Renal cortex interstitium (tissue), 11 donors: ENCODE data around the gene GNAQ. TPM values are rescaled to one million over a fixed set of nuclear protein-coding genes. Genes with fewer than 3 reads are reported as not detected.
"Not testable (repeated sequence)": the region's sequence is repeated elsewhere in the genome, so short reads cannot be mapped to it uniquely, and the experiment has no call there.

Experiments
- DNase-seq, 11 donors: peaks; one replicate each; pipeline ENCODE4 v3.0.0-alpha.2; 2013; ENCODE audit warnings: low read depth in 9 of 11, low spot score in 4 of 11; ENCODE audit errors: extremely low read depth in 1 of 11
- polyA plus RNA-seq, 3 donors: library from polyadenylated mRNA; unstranded; fragments of 120-200 nt; gene quantifications; one replicate each; pipeline ENCODE4 v1.2.1, GENCODE V29; 2013; ENCODE audit not compliant: insufficient read length in 3 of 3

The GNAQ gene
- polyA plus RNA-seq, 3 donors: 58.9 to 65.1 (median 60.5) TPM

GRCh38 chr9:77899679-77900354, 131.8 kb downstream of the GNAQ start:
- no peak for DNase-seq

DNA sequence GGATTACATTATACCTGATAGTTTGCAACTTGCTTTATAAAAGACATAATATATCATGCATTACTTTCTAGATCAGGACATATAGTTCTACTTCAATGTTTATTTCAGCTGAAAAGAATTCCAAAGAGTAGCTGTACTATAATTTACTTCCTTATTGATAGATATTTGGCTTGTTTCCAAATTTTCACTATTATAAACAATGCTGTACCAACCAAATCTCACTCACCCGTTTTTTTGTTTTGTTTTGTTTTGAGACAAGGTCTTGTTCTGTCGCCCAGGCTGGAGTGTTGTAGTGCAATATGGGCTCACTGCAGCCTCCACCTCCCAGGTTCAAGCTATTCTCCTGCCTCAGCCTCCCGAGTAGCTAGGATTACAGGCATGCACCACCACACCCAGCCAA, 132.7 kb downstream of the GNAQ start:
- DNase-seq: no peak

DNA sequence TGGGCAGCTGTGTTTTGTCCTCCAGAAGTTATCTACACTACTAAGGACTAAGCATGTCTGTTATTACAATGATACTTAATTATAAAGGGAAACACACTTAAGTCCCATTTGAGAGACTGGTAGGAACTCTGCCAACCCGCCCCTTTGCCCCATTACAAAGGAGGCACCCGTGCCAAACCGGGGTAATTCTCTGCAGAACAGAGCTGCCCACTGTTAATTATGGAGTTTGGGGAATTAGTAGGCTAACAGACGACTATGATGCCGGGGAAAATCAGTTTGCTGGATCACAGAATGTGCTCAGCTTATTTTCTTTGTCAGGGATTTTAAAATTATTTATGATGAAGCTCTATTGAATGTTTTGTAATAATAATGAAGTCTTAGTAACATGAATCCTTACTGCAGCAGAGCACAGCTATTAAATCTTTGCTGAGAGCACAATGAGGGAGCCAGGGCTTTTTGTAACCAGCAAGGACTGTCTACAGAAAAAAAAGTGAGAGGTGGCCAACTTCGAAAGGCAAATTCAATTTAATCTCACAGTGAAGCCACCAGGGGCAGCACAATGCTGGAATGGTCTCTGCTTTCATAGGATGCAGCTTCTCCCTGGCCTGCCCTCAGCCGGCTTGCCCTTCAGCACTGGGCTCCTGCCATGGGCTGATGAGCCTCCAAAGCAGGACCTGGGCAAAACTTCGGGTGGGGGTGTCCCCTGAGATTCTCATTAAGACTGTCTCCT, 134.5 kb downstream of the GNAQ start:
- DNase-seq: no peak

DNA sequence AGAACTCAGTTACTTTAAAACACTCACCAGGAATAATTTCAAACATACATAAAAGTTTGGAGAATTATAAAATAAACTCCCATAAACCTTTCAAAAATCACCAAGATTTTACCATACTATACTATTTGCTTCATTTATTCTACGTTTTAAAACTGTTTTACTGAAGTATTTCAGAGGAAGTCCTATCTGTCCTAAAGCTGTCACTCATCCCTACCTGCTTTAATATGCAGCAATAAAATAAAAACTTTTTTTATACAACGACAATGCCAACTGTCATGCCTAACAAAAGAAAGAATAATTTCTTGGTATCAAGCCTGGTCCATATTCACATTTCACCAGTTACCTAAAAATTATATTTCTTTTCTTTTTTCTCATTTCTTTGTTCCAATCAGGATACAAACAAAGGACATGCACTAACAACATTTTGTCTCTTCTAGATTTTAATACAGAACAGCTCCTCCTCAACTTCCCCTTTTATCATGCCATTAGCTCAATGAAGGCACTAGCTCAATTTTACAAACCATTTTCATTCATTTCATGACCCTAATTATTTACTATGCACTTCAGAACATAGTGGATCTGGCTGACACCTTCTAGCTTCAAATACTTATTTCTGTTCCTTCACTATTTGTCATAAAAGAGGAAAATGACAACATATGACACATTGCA, 135.2 kb downstream of the GNAQ start:
- no peak for DNase-seq

- DNase-seq: no peak
Observed at GRCh38 chr9:77893706-77894105, 137.9 kb downstream of the GNAQ start.

- DNase-seq: no peak
Observed at GRCh38 chr9:77892955-77893514, 138.6 kb downstream of the GNAQ start.

GRCh38 chr9:77892171-77892570, 139.4 kb downstream of the GNAQ start:
- no peak for DNase-seq

GRCh38 chr9:77891128-77891800, 140.3 kb downstream of the GNAQ start:
- no peak for DNase-seq

DNA sequence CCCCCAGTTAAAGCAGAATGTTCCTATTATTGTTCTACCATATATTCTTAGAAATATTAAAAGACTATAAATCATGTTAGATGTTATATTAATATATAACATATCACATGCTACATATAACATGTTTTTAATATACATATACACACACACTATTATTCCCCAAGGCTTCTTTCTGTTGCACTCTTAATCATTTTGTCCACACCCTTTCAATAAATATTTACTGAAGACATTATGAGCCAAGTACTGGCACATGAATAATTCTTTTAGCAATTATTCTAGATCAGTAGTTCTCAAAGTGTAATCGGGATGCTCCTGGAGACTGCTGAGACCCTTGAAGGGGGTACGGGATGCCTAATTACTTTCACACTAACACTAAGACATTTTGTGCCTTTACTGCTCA, 143.9 kb downstream of the GNAQ start:
- no peak for DNase-seq

- no peak for DNase-seq
Observed at GRCh38 chr9:77885104-77885672, 146.4 kb downstream of the GNAQ start.

DNA sequence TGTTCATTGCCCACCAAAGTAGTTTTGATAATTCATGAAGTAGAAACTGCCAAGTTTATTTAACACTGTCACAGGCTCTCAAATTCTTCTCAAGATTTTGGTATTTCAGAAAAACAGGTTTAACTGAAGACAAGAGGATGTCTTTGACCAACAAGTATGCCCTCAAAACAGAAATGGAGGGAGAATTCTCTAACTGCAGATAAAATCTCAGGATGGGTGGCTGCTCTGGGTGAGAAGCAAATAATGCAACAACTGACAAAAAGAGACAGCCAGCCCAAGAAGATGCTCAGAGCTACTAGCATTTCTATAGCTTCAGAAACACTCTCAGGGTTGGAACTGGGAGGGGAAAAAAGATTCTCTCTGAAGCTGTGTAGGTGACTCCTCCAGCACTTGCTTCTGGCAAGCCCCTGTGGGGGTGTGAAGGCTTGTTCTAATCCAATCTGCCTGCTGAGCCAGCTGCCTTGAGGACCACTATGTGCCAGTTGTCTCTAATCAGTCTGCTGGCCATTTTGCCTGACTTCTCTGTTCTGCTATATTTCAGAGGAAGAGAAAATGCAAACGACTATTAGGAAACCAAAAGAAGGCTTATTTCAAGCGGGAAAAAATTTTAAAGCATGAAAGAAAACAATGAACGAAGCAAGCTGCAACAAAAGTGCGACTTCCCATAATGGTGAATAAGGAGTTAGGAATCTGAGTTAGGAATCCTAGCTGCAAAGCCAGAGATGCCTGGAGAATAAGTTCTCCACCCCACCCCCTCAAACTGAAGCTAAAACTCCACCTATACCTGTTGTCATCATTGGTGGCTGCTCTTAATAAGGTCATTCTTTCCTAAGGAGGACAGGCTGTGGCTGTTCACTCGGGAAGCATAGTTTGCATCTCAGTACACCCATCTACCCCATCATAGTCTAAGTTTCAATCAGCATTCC, 147.5 kb downstream of the GNAQ start:
- no peak for DNase-seq

- no peak for DNase-seq
Observed at GRCh38 chr9:77883133-77883532, 148.5 kb downstream of the GNAQ start.

- DNase-seq: no peak
Observed at GRCh38 chr9:77882294-77882693, 149.3 kb downstream of the GNAQ start.

GRCh38 chr9:77881634-77882033, 150.0 kb downstream of the GNAQ start:
- DNase-seq: not testable (repeated sequence)

DNA sequence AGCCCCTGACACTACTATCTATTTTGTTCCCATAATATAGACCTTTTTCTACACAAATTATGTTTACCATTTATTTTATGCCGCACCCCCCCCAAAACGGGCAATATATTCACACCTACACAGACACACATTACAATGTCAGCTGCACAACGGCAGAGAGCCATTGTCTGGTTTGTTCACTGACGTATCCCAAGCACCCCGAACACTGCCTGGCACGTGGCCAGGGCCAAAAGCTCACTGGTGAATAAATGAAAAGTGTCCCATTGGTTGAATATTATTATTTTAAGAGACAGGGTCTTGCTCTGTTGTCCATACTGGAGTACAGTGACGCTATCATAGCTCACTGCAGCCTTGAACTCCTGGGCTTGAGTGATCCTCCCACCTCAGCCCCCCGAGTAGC, 150.5 kb downstream of the GNAQ start:
- no peak for DNase-seq

DNA sequence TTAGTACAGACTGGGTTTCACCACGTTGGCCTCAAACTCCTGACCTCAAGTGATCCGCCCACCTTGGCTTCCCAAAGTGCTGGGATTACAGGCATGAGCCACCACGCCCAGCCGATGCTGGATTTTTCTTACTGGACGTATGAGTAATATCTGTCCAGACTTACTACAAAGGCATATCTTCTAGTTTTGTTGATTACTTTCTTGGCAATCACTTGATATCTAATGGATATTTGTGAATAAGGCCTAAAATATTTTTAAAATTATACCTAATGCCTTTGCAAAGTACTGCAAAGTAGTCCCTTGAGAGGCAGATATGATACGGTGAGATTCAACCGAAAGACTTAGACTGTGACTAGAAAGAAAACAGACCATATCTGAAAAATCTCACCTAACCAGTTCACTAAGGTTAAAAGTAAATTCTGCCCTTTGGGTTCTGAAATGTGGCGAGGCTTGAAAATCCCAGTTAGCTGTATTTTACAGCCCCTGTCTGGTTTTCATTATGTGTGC, 152.1 kb downstream of the GNAQ start:
- no peak for DNase-seq

GRCh38 chr9:77878793-77879192, 152.8 kb downstream of the GNAQ start:
- DNase-seq: not testable (repeated sequence)

- DNase-seq: no peak
Observed at GRCh38 chr9:77877976-77878375, 153.6 kb downstream of the GNAQ start.
